Measurements from ENCODE around the gene HAPLN3.

DNA sequence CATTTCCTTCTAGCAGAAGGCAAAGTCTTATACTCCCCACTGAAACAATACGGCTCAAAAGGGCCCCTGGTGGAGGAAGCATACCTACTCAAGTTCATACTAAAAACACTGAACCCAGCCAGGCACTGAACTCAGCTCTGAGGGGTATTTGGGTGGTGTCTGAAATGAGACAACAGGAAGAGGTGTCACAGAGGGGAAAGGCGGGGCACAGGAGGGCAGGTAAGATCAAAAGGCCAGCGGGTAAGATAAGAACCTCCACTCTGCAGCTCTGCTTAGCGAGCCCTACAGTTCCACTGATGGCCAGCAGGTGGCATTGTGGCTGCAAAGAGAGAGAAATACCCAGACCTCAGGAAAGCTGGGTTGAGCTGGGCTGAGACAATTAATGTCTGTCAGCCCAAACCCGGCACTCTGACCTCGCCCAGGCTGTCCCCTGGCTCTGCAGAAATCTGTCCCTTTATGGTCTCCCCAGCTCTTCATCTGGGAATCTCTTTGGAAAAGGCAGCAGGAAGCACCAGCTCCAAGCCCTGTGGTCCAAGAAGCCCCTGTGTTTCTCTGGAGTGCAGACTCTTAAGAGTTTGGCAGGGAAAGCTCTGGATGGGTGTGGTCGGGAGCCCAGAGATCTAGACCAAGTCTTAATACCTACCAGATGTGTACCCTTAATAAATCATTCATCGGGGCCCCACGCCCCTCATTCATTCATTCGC lies 9.4 kb upstream of the HAPLN3 start:
- no peak for TF ChIP-seq POLR2AphosphoS5 (IDR thresholded peaks at IDR 0.05; ENCODE audit: insufficient read depth, low read depth, low read length)
- peak; percentile 97 to 98 for TF ChIP-seq CTCF (IDR thresholded peaks at IDR 0.05; ENCODE audit: extremely low read depth in 1 of 2, insufficient read depth in 1 of 2, low read depth in 1 of 2, low read length in 2 of 2)
- TF ChIP-seq JUN (IDR thresholded peaks at IDR 0.05; ENCODE audit: borderline replicate concordance, insufficient read depth, insufficient read length, low read depth) = no peak
- TF ChIP-seq EZH2 (IDR thresholded peaks at IDR 0.05; ENCODE audit: borderline replicate concordance, low read depth, low read length, severe bottlenecking) = no peak
- no peak for TF ChIP-seq MAX (IDR thresholded peaks at IDR 0.05; ENCODE audit: insufficient read depth, insufficient read length)
- TF ChIP-seq POLR2A (IDR thresholded peaks at IDR 0.05; ENCODE audit: low read depth, low read length) = no peak
- no peak for TF ChIP-seq MYC (IDR thresholded peaks at IDR 0.05; ENCODE audit: low read depth, low read length)
- no peak for TF ChIP-seq FOS (IDR thresholded peaks at IDR 0.05; ENCODE audit: borderline replicate concordance, insufficient read depth, low read length)
- no peak for TF ChIP-seq GATA2 (IDR thresholded peaks at IDR 0.05; ENCODE audit: insufficient read depth, insufficient read length, low read depth, low read length)
